ENCODE measurements around the gene BTN3A1.

GRCh38 chr6:26362093-26362835, 39.8 kb upstream of the BTN3A1 start:
- TF ChIP-seq, protein P1, sequence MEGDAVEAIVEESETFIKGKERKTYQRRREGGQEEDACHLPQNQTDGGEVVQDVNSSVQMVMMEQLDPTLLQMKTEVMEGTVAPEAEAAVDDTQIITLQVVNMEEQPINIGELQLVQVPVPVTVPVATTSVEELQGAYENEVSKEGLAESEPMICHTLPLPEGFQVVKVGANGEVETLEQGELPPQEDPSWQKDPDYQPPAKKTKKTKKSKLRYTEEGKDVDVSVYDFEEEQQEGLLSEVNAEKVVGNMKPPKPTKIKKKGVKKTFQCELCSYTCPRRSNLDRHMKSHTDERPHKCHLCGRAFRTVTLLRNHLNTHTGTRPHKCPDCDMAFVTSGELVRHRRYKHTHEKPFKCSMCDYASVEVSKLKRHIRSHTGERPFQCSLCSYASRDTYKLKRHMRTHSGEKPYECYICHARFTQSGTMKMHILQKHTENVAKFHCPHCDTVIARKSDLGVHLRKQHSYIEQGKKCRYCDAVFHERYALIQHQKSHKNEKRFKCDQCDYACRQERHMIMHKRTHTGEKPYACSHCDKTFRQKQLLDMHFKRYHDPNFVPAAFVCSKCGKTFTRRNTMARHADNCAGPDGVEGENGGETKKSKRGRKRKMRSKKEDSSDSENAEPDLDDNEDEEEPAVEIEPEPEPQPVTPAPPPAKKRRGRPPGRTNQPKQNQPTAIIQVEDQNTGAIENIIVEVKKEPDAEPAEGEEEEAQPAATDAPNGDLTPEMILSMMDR (conservative IDR thresholded peaks at IDR 0.05 in 1 of 2, IDR thresholded peaks at IDR 0.05 in 1 of 2; ENCODE audit: extremely low read depth in 1 of 2, insufficient read depth in 1 of 2, low read depth in 1 of 2, low read length in 2 of 2) = no peak
- TF ChIP-seq EZH2 (IDR thresholded peaks at IDR 0.05; ENCODE audit: borderline replicate concordance, low read length) = no peak
